ENCODE measurements around the gene KCNG1. TPM values are rescaled to one million over a fixed set of nuclear protein-coding genes. Genes with fewer than 3 reads are reported as not detected.

The KCNG1 gene
- total and polyA plus RNA-seq, 2 of the 13 experiments (the other 11 are each of a cell fraction or from before 2014, with no cell fraction given): not detected

DNA sequence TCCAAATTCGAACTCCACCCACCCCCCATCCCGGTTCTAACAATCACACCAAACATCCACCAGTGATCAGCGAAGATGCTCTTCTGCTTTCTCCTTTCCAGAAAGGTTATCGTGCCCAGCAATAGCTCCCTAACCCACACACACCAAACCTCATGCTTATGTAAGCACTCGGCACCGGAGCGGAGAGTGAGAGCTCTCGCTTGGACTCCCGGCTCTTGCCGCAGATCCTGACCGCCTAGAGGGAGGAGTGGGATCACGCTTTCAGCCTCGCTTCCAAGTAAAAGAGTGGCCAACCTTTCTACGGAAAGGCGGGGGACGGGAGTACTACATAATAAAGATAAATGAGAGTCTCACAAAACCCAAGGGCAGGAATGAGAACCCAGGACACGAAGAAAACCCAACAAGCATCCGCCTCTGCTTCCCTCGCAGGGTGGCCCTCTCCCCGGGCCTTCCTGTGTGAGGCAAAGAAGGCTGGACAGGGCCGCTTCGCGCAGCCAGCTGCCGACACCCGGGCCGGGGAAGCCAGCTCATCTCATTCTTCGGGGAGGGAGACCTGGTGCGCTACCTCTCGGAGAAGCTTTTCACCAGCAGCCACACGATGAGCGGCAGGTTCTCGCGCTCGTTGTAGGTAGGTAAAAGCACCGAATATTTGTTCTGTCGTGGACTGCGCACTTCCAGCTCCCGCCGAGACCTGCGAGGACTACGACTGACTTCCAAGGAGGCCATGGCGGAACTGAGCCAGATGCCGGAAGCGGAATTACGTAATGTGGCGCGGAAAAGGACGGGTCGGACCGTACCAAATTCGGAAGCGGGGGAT is 64.9 kb downstream of the KCNG1 start, which contains the start of gene DPM1 (continued):
- TF ChIP-seq, protein P1, sequence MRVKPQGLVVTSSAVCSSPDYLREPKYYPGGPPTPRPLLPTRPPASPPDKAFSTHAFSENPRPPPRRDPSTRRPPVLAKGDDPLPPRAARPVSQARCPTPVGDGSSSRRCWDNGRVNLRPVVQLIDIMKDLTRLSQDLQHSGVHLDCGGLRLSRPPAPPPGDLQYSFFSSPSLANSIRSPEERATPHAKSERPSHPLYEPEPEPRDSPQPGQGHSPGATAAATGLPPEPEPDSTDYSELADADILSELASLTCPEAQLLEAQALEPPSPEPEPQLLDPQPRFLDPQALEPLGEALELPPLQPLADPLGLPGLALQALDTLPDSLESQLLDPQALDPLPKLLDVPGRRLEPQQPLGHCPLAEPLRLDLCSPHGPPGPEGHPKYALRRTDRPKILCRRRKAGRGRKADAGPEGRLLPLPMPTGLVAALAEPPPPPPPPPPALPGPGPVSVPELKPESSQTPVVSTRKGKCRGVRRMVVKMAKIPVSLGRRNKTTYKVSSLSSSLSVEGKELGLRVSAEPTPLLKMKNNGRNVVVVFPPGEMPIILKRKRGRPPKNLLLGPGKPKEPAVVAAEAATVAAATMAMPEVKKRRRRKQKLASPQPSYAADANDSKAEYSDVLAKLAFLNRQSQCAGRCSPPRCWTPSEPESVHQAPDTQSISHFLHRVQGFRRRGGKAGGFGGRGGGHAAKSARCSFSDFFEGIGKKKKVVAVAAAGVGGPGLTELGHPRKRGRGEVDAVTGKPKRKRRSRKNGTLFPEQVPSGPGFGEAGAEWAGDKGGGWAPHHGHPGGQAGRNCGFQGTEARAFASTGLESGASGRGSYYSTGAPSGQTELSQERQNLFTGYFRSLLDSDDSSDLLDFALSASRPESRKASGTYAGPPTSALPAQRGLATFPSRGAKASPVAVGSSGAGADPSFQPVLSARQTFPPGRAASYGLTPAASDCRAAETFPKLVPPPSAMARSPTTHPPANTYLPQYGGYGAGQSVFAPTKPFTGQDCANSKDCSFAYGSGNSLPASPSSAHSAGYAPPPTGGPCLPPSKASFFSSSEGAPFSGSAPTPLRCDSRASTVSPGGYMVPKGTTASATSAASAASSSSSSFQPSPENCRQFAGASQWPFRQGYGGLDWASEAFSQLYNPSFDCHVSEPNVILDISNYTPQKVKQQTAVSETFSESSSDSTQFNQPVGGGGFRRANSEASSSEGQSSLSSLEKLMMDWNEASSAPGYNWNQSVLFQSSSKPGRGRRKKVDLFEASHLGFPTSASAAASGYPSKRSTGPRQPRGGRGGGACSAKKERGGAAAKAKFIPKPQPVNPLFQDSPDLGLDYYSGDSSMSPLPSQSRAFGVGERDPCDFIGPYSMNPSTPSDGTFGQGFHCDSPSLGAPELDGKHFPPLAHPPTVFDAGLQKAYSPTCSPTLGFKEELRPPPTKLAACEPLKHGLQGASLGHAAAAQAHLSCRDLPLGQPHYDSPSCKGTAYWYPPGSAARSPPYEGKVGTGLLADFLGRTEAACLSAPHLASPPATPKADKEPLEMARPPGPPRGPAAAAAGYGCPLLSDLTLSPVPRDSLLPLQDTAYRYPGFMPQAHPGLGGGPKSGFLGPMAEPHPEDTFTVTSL (CRISPR knock-in tag; IDR thresholded peaks at IDR 0.05; ENCODE audit: borderline replicate concordance): no peak
- TF ChIP-seq SP4 (CRISPR knock-in tag; IDR thresholded peaks at IDR 0.05): peak; percentile 75
- TF ChIP-seq ZNF598 (CRISPR knock-in tag; IDR thresholded peaks at IDR 0.05; ENCODE audit: borderline replicate concordance): peak; percentile 28; the same call in 1 of the 2 replicates
- peak; percentile 81; the same call in 1 of the 2 replicates for TF ChIP-seq ZNF572 (CRISPR knock-in tag; IDR thresholded peaks at IDR 0.05)
- peak; percentile 59; the same call in 1 of the 2 replicates for TF ChIP-seq RFX5 (IDR thresholded peaks at IDR 0.05; ENCODE audit: low read depth, low read length)
- TF ChIP-seq REPIN1 (CRISPR knock-in tag; IDR thresholded peaks at IDR 0.05; ENCODE audit: borderline replicate concordance, low read depth): peak; percentile 63; the same call in 1 of the 2 replicates
- TF ChIP-seq PHF8 (CRISPR knock-in tag; IDR thresholded peaks at IDR 0.05): peak; percentile 97
- TF ChIP-seq SAP130 (CRISPR knock-in tag; IDR thresholded peaks at IDR 0.05; ENCODE audit: low read depth): peak; percentile 97
- TF ChIP-seq ZNF296 (CRISPR knock-in tag; conservative IDR thresholded peaks at IDR 0.05): no peak; the same call in 1 of the 2 replicates
- TF ChIP-seq ZNF205 (CRISPR knock-in tag; IDR thresholded peaks at IDR 0.05): peak; percentile 74; the same call in 1 of the 2 replicates
- TF ChIP-seq, protein P2, sequence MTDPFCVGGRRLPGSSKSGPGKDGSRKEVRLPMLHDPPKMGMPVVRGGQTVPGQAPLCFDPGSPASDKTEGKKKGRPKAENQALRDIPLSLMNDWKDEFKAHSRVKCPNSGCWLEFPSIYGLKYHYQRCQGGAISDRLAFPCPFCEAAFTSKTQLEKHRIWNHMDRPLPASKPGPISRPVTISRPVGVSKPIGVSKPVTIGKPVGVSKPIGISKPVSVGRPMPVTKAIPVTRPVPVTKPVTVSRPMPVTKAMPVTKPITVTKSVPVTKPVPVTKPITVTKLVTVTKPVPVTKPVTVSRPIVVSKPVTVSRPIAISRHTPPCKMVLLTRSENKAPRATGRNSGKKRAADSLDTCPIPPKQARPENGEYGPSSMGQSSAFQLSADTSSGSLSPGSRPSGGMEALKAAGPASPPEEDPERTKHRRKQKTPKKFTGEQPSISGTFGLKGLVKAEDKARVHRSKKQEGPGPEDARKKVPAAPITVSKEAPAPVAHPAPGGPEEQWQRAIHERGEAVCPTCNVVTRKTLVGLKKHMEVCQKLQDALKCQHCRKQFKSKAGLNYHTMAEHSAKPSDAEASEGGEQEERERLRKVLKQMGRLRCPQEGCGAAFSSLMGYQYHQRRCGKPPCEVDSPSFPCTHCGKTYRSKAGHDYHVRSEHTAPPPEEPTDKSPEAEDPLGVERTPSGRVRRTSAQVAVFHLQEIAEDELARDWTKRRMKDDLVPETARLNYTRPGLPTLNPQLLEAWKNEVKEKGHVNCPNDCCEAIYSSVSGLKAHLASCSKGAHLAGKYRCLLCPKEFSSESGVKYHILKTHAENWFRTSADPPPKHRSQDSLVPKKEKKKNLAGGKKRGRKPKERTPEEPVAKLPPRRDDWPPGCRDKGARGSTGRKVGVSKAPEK (CRISPR knock-in tag; IDR thresholded peaks at IDR 0.05; ENCODE audit: borderline replicate concordance): no peak; the same call in 1 of the 2 replicates
- TF ChIP-seq, protein P3, sequence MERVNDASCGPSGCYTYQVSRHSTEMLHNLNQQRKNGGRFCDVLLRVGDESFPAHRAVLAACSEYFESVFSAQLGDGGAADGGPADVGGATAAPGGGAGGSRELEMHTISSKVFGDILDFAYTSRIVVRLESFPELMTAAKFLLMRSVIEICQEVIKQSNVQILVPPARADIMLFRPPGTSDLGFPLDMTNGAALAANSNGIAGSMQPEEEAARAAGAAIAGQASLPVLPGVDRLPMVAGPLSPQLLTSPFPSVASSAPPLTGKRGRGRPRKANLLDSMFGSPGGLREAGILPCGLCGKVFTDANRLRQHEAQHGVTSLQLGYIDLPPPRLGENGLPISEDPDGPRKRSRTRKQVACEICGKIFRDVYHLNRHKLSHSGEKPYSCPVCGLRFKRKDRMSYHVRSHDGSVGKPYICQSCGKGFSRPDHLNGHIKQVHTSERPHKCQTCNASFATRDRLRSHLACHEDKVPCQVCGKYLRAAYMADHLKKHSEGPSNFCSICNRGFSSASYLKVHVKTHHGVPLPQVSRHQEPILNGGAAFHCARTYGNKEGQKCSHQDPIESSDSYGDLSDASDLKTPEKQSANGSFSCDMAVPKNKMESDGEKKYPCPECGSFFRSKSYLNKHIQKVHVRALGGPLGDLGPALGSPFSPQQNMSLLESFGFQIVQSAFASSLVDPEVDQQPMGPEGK (CRISPR knock-in tag; IDR thresholded peaks at IDR 0.05): peak; percentile 62; the same call in 1 of the 2 replicates
- 0 out of 2 replicates have a peak, but pooled peaks have one; percentile 14 for TF ChIP-seq ZMAT3 (CRISPR knock-in tag; conservative IDR thresholded peaks at IDR 0.05)
- TF ChIP-seq SRSF9 (IDR thresholded peaks at IDR 0.05; ENCODE audit: borderline replicate concordance, insufficient read depth, low read depth, low read length, poor library complexity, severe bottlenecking): no peak
- TF ChIP-seq ZBTB20 (CRISPR knock-in tag; IDR thresholded peaks at IDR 0.05; ENCODE audit: borderline replicate concordance, low read depth): peak; percentile 83
- TF ChIP-seq ESRRA (CRISPR knock-in tag; IDR thresholded peaks at IDR 0.05; ENCODE audit: low read depth): peak; percentile 46
- TF ChIP-seq SOX13 (IDR thresholded peaks at IDR 0.05): no peak
- TF ChIP-seq SOX13 (CRISPR knock-in tag; conservative IDR thresholded peaks at IDR 0.05 in 1 of 2, IDR thresholded peaks at IDR 0.05 in 1 of 2): peak in 1 of 2 experiments; percentile 33; a peak in 1 of 4 replicates
